A549 (cell line): ENCODE measurements around the gene PRDM2.

Source experiments
- CHD2 ChIP-seq: fragments of 150-350 bp; IDR thresholded peaks from 2 replicates; pipeline ENCODE4 v1.6.1; 2014; ENCODE audit warnings: low read length; ENCODE audit not compliant: partially characterized antibody
- CTCF ChIP-seq: fragments of >200 bp; sonication (Bioruptor Twin); formaldehyde crosslinking; IDR thresholded peaks from 3 replicates; pipeline ENCODE4 v1.5.1; 2016
- EP300 ChIP-seq, 2 experiments: fragments of >200 bp; sonication (Bioruptor Twin); formaldehyde crosslinking; IDR thresholded peaks; 2 replicates in 1 of 2; 3 replicates in 1 of 2; pipeline ENCODE4 v1.6.1; 2016 to 2017
- JUNB ChIP-seq: fragments of >200 bp; sonication (Bioruptor Twin); formaldehyde crosslinking; IDR thresholded peaks from 2 replicates; pipeline ENCODE4 v1.6.1; 2016
- KDM5A ChIP-seq: fragments of 200-600 bp; sonication (generic); IDR thresholded peaks from 2 replicates; pipeline ENCODE4 v1.6.1; 2016; ENCODE audit warnings: antibody characterized with exemption, mild to moderate bottlenecking
- MAX ChIP-seq: IDR thresholded peaks from 2 replicates; pipeline ENCODE4 v1.6.1; 2012
- POLR2A ChIP-seq: IDR thresholded peaks from 2 replicates; pipeline ENCODE4 v1.6.1; 2012; ENCODE audit warnings: mild to moderate bottlenecking, low read length
- RCOR1 ChIP-seq: fragments of 150-350 bp; IDR thresholded peaks from 2 replicates; pipeline ENCODE4 v1.6.1; 2014; ENCODE audit warnings: antibody characterized with exemption, low read length, low read depth

DNA sequence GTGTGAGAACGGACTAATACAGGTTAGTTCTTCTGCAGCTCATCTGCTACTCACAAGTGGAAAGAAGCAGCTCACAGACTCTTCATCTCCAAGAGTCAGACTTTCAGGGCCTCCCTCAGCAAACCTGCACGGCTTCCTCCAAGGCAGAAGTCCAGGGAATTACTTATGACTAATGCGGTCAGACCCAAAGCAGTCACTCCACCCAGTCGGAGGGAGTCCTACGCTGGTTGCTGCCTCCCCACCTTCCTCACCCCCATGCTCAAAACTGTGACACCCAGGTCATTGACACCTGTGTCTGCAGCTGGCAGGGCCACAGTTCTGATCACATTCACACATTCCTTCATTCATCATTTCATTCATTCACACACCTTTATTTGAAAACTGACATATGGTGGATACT is 38.4 kb upstream of the PRDM2 start:
- TF ChIP-seq CTCF (no peak), JUNB (no peak), MAX (no peak), POLR2A (no peak), RCOR1 (no peak), CHD2 (no peak), KDM5A (no peak), EP300 (IDR thresholded peaks at IDR 0.05) (no peak)
